ENCODE data around the gene PNMA6E.

- TF ChIP-seq POLR2A (IDR thresholded peaks at IDR 0.05; ENCODE audit: low read depth, low read length) (no peak), POLR2AphosphoS5 (IDR thresholded peaks at IDR 0.05; ENCODE audit: low read depth, low read length) (no peak)
These were observed 4.6 kb downstream of the PNMA6E start for GRCh38 chrX:153396320-153397195.
